Measurements from ENCODE around the gene MCF2L.
"Not testable (repeated sequence)": the region's sequence is repeated elsewhere in the genome, so short reads cannot be mapped to it uniquely, and the experiment has no call there.

MCF2L gene

GRCh38 chr13:112968910-112969691 lies at the start of gene MCF2L:
MCF2L (plus strand) TSS chr13:112969214; CDS start chr13:112969380, 166 bp downstream.
- peak; percentile 77 for DNase-seq

GRCh38 chr13:112923962-112924361 lies 45.1 kb upstream of the MCF2L start:
- no peak for DNase-seq

- no peak for DNase-seq
Observed at GRCh38 chr13:112924365-112924764, 44.6 kb upstream of the MCF2L start.

GRCh38 chr13:112926003-112926402 lies 43.0 kb upstream of the MCF2L start:
- DNase-seq: peak; percentile 15

GRCh38 chr13:112926993-112927392 lies 42.0 kb upstream of the MCF2L start:
- DNase-seq: no peak

- DNase-seq: no peak
Observed at GRCh38 chr13:112928020-112928971, 40.7 kb upstream of the MCF2L start.

GRCh38 chr13:112928972-112929782 lies 39.8 kb upstream of the MCF2L start:
- DNase-seq: no peak

GRCh38 chr13:112929783-112930055 lies 39.3 kb upstream of the MCF2L start:
- DNase-seq: no peak

- no peak for DNase-seq
Observed at GRCh38 chr13:112930192-112930591, 38.8 kb upstream of the MCF2L start.

- DNase-seq: peak; percentile 61
Observed at GRCh38 chr13:112931028-112931934, 37.7 kb upstream of the MCF2L start.

- DNase-seq: no peak
Observed at GRCh38 chr13:112932971-112933370, 36.0 kb upstream of the MCF2L start.

- peak; percentile 10 for DNase-seq
Observed at GRCh38 chr13:112933649-112934048, 35.4 kb upstream of the MCF2L start.

- peak; percentile 39 for DNase-seq
Observed at GRCh38 chr13:112934078-112934477, 34.9 kb upstream of the MCF2L start.

- peak; percentile 33 for DNase-seq
Observed at GRCh38 chr13:112938680-112939079, 30.3 kb upstream of the MCF2L start.

GRCh38 chr13:112940236-112940635 lies 28.8 kb upstream of the MCF2L start:
- peak; percentile 44 for DNase-seq

- DNase-seq: peak; percentile 10
Observed at GRCh38 chr13:112941349-112941748, 27.7 kb upstream of the MCF2L start.

GRCh38 chr13:112941765-112942164 lies 27.2 kb upstream of the MCF2L start:
- not testable (repeated sequence) for DNase-seq

GRCh38 chr13:112942689-112943308 lies 26.2 kb upstream of the MCF2L start:
- DNase-seq: peak; percentile 98

GRCh38 chr13:112943309-112944125 lies 25.5 kb upstream of the MCF2L start:
- peak; percentile 79 for DNase-seq

- DNase-seq: peak; percentile 32
Observed at GRCh38 chr13:112947796-112948195, 21.2 kb upstream of the MCF2L start.
